Measurements from ENCODE around the gene CCDC194. TPM values are rescaled to one million over a fixed set of nuclear protein-coding genes. Genes with fewer than 3 reads are reported as not detected.

Gene CCDC194, protein sequence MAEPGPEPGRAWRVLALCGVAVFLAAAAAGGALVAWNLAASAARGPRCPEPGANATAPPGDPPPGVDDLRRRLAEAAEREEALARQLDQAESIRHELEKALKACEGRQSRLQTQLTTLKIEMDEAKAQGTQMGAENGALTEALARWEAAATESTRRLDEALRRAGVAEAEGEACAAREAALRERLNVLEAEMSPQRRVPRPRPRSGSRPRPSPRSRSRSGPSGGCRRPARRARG
- total RNA-seq (under 1 TPM in 1 of 4 donors, not detected in 3; 0.51 TPM), polyA plus RNA-seq (under 1 TPM in 1 of 3 donors, not detected in 2; 0.13 TPM)
- long read RNA-seq, donor 1, result 0 reads
- long read RNA-seq, donor 2, result 0 reads

DNA sequence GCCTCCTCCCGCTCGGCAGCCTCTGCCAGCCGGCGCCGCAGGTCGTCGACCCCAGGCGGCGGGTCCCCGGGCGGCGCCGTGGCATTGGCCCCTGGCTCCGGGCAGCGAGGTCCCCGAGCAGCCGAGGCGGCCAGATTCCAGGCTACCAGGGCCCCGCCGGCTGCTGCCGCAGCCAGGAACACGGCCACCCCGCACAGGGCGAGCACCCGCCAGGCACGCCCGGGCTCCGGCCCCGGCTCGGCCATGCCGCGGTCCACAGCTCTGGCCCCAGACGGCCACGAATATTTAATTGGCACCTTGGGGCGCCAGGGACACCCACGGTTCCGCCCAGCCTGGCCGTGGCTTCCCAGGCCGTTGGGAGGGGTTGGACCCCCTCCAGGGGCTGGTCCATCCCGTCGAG, at the start of gene CCDC194:
TSS of gene CCDC194 (minus strand) at position 283 of the 400 bp plus-strand sequence. CDS start at position 245, 38 bp downstream.
- Histone ChIP-seq H3K36me3 (ENCODE audit: insufficient read depth in 1 of 2, low read depth in 1 of 2) (no peaks in the 10 kb centered on the region), H3K27ac (no peak within 1 kb of the TSS), H3K4me3 (no peak within 1 kb of the TSS), H3K9me3 (peaks cover 8% of the 10 kb centered on the region), H3K27me3 (ENCODE audit: insufficient read depth in 3 of 3, low read length in 2 of 3) (peaks cover 0 to 41% (median 11%) of the 10 kb centered on the region in 3 donors), H3K4me1 (peaks cover 5% of the 10 kb centered on the region)
- 16 to 36% (median 22%) methylated on average over 31 to 41 of the region's 41 CpGs for WGBS, 3 donors
- intact Hi-C loops (cut with DNase I), result loop anchor here in 1 of 2 donors (2.0 kb wide), 1 partner anchor 73 kb away; no protein-coding TSS in a partner anchor
- ATAC-seq (peak in 1 of 4 donors; percentile 10), DNase-seq (no peak)
- TF ChIP-seq, protein P1, sequence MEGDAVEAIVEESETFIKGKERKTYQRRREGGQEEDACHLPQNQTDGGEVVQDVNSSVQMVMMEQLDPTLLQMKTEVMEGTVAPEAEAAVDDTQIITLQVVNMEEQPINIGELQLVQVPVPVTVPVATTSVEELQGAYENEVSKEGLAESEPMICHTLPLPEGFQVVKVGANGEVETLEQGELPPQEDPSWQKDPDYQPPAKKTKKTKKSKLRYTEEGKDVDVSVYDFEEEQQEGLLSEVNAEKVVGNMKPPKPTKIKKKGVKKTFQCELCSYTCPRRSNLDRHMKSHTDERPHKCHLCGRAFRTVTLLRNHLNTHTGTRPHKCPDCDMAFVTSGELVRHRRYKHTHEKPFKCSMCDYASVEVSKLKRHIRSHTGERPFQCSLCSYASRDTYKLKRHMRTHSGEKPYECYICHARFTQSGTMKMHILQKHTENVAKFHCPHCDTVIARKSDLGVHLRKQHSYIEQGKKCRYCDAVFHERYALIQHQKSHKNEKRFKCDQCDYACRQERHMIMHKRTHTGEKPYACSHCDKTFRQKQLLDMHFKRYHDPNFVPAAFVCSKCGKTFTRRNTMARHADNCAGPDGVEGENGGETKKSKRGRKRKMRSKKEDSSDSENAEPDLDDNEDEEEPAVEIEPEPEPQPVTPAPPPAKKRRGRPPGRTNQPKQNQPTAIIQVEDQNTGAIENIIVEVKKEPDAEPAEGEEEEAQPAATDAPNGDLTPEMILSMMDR (IDR thresholded peaks at IDR 0.05), result no peak

DNA sequence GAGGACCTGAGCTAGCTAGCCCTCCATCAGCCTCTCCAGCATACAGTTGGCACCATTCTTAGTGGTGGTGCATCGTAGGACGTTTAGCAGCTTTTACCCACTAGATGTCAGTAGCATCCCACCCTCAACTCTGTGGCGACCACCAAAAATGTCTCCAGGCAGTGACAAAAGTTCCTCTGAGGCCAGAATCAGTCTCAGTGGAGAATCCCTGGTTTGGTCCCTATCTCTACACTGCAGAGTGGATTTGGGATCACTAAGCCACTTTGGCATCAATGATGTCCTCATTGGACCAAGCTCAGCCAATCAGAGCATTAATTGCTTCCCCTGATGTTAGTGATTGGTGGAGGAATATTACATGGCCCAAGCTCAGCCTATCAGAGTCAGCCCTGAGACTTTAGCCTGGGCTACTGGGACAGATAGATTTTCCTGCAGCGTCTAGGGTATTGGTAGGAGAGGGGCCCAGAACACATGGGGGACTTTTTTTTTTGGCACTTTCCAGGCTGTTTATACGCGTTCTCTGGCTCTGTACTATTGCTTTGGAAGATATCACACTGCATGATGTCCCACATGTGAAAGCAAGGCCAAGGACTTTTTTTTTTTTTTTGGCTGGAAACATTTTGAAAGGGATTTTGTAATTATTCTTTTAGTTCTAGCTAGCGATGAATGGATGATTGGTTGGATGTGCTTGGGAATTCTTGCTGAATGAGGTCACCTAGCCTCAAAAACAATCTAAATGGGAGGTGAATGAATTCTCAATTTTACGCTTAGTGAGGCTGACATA, 47.4 kb upstream of the CCDC194 start:
- DNase-seq (no peak), ATAC-seq (peak in 3 of 4 donors; percentile 51 to 71 (median 61))
- H3K4me1 ChIP-seq, result no peaks in the 10 kb centered on the region
- WGBS, 3 donors, result 28 to 35% (median 31%) methylated on average over 8 of the region's 8 CpGs
- no peaks in the 10 kb centered on the region for H3K9me3 ChIP-seq
- no peaks in the 10 kb centered on the region for H3K36me3 ChIP-seq (ENCODE audit: insufficient read depth in 1 of 2, low read depth in 1 of 2)
- intact Hi-C loops (cut with DNase I), result no loop called here
- H3K27me3 ChIP-seq (ENCODE audit: insufficient read depth in 3 of 3, low read length in 2 of 3), result peaks cover 0 to 14% (median 1%) of the 10 kb centered on the region in 3 donors
- TF ChIP-seq, protein P1 (IDR thresholded peaks at IDR 0.05), result peak; percentile 24
- no peak overlapping the region for H3K27ac ChIP-seq
- no peak overlapping the region for H3K4me3 ChIP-seq

DNA sequence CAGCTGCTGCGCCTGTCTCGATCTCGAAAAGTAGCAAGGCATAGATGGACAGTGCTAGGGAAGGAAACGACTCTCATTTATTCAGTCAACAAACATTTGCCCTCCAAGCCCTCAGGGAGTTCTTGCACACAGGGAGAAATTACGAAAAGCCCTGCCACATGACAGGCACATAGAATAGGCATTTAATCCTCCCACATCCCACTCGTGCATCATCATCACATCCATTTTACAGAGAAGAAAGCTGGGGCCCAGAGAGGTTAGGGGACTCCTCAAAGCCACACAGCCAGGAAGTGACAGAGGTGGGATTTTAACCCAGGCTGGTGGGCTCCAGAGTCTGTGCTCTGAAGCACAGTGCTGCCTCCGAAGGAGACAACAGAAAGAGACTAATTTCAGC, 42.9 kb upstream of the CCDC194 start:
- peaks cover 0 to 7% (median 1%) of the 10 kb centered on the region in 3 donors for H3K27me3 ChIP-seq (ENCODE audit: insufficient read depth in 3 of 3, low read length in 2 of 3)
- no peak for ATAC-seq
- no peaks in the 10 kb centered on the region for H3K4me1 ChIP-seq
- intact Hi-C loops (cut with DNase I), result no loop called here
- TF ChIP-seq, protein P1 (IDR thresholded peaks at IDR 0.05), result no peak
- H3K9me3 ChIP-seq, result no peaks in the 10 kb centered on the region
- H3K36me3 ChIP-seq (ENCODE audit: insufficient read depth in 1 of 2, low read depth in 1 of 2), result no peaks in the 10 kb centered on the region
- 75 to 84% (median 79%) methylated on average over 7 of the region's 7 CpGs for WGBS, 3 donors
- H3K4me3 ChIP-seq, result no peak overlapping the region
- H3K27ac ChIP-seq, result no peak overlapping the region
- no peak for DNase-seq

DNA sequence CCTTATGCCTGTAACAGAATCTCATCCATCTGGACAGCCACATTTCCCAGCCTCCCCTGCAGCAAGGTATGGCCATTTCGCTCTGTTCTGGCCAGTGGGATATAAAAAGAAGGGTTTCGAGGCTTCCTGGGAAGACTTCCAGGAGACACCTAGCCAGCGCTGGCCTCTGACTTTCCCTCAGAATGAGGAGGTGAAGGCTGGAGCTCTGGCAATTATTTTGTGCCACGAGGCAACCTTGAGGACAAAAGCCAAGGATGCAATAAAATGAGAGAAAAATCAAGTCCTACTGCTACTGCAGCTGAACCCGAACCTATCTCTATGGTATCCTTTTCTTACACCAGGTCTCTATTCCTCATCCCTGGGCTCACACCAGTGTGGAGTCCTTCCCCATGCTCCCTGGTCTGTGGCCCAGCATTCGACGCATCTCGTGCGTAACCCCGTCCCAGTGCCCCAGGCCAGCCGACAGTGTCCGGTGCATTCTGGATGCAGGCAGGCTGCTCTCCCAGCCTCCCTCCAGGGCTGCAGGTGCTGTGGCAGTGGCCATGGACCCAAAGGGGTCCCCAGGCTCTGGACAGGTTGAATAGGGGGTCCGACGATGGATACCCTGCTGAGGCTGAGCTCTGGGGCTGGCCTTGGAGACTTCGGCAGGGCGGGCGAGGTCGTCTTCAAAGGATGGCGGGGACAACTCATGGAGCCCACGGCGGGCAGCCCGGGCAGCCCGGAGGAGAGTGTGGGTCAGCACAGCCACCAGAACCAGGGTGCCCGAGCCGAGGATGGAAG, 42.3 kb upstream of the CCDC194 start:
- TF ChIP-seq, protein P1 (IDR thresholded peaks at IDR 0.05), result no peak
- ATAC-seq, result no peak
- H3K27me3 ChIP-seq (ENCODE audit: insufficient read depth in 3 of 3, low read length in 2 of 3), result peaks cover 0 to 7% (median 1%) of the 10 kb centered on the region in 3 donors
- no peaks in the 10 kb centered on the region for H3K36me3 ChIP-seq (ENCODE audit: insufficient read depth in 1 of 2, low read depth in 1 of 2)
- no peaks in the 10 kb centered on the region for H3K4me1 ChIP-seq
- H3K27ac ChIP-seq, result no peak overlapping the region
- no peak for DNase-seq
- 94 to 95% (median 94%) methylated on average over 25 of the region's 25 CpGs for WGBS, 3 donors
- H3K9me3 ChIP-seq, result no peaks in the 10 kb centered on the region
- intact Hi-C loops (cut with DNase I), result no loop called here
- no peak overlapping the region for H3K4me3 ChIP-seq
